Skeletal muscle satellite cell (primary cell): ENCODE measurements around the gene BCAS3.
"Not testable (repeated sequence)": the region's sequence is repeated elsewhere in the genome, so short reads cannot be mapped to it uniquely, and the experiment has no call there.

Experiments used
- H3K27me3 ChIP-seq: 2 replicates; pipeline ENCODE4 v1.7.0; 2013; ENCODE audit warnings: low read length; ENCODE audit not compliant: control insufficient read depth, insufficient read depth
- H3K36me3 ChIP-seq: 2 replicates; pipeline ENCODE4 v1.7.0; 2013; ENCODE audit warnings: mild to moderate bottlenecking, control low read depth, low read length; ENCODE audit not compliant: insufficient read depth
- H3K4me1 ChIP-seq: 2 replicates; pipeline ENCODE4 v1.7.0; 2013; ENCODE audit warnings: low read length; ENCODE audit not compliant: control insufficient read depth, insufficient read depth
- H3K4me2 ChIP-seq: 2 replicates; pipeline ENCODE4 v1.7.0; 2013; ENCODE audit warnings: mild to moderate bottlenecking, low read length
- H3K4me3 ChIP-seq: 2 replicates; pipeline ENCODE4 v1.7.0; 2013; ENCODE audit warnings: low read length
- H3K9ac ChIP-seq: 2 replicates; pipeline ENCODE4 v1.7.0; 2013; ENCODE audit warnings: mild to moderate bottlenecking, low read depth, low read length, moderate library complexity
- H3K9me3 ChIP-seq: replicated peaks from 2 replicates; pipeline ENCODE4 v1.7.0; 2013; ENCODE audit warnings: mild to moderate bottlenecking, control low read depth, low read length

Gene BCAS3

GRCh38 chr17:61239327-61239726 lies 561.7 kb downstream of the BCAS3 start:
- no peaks in the 10 kb centered on the region for H3K36me3 ChIP-seq
- H3K9me3 ChIP-seq, result no peaks in the 10 kb centered on the region
- no peak overlapping the region for H3K9ac ChIP-seq
- no peaks in the 10 kb centered on the region for H3K27me3 ChIP-seq
- H3K4me2 ChIP-seq, result no peak overlapping the region
- H3K4me3 ChIP-seq, result no peak overlapping the region
- H3K4me1 ChIP-seq, result peaks cover 11% of the 10 kb centered on the region

- H3K4me2 ChIP-seq, result no peak overlapping the region
- no peaks in the 10 kb centered on the region for H3K27me3 ChIP-seq
- H3K4me3 ChIP-seq, result no peak overlapping the region
- H3K9ac ChIP-seq, result no peak overlapping the region
- no peaks in the 10 kb centered on the region for H3K9me3 ChIP-seq
- H3K4me1 ChIP-seq, result peaks cover 11% of the 10 kb centered on the region
- no peaks in the 10 kb centered on the region for H3K36me3 ChIP-seq
These were observed 562.3 kb downstream of the BCAS3 start for GRCh38 chr17:61239953-61240352.

GRCh38 chr17:61240851-61241468 lies 563.3 kb downstream of the BCAS3 start:
- H3K4me2 ChIP-seq, result no peak overlapping the region
- no peak overlapping the region for H3K4me3 ChIP-seq
- no peak overlapping the region for H3K9ac ChIP-seq
- H3K9me3 ChIP-seq, result no peaks in the 10 kb centered on the region
- H3K36me3 ChIP-seq, result no peaks in the 10 kb centered on the region
- no peaks in the 10 kb centered on the region for H3K27me3 ChIP-seq
- peaks cover 2% of the 10 kb centered on the region for H3K4me1 ChIP-seq

- H3K9me3 ChIP-seq, H3K27me3 ChIP-seq, H3K4me3 ChIP-seq, H3K9ac ChIP-seq, H3K4me2 ChIP-seq, H3K36me3 ChIP-seq: not testable (repeated sequence)
- H3K4me1 ChIP-seq, result peaks cover 16% of the 10 kb centered on the region
These were observed 567.3 kb downstream of the BCAS3 start for GRCh38 chr17:61244988-61245387.

- peaks cover 23% of the 10 kb centered on the region for H3K4me1 ChIP-seq
- no peak overlapping the region for H3K9ac ChIP-seq
- H3K9me3 ChIP-seq, result no peaks in the 10 kb centered on the region
- H3K27me3 ChIP-seq, result no peaks in the 10 kb centered on the region
- H3K4me3 ChIP-seq, result no peak overlapping the region
- no peaks in the 10 kb centered on the region for H3K36me3 ChIP-seq
- H3K4me2 ChIP-seq, result no peak overlapping the region
These were observed 568.1 kb downstream of the BCAS3 start for GRCh38 chr17:61245706-61246135.

GRCh38 chr17:61247439-61247838 lies 569.8 kb downstream of the BCAS3 start:
- no peaks in the 10 kb centered on the region for H3K27me3 ChIP-seq

GRCh38 chr17:61248399-61248798 lies 570.7 kb downstream of the BCAS3 start:
- Histone ChIP-seq H3K9ac (no peak overlapping the region), H3K4me1 (peaks cover 45% of the 10 kb centered on the region), H3K36me3 (no peaks in the 10 kb centered on the region), H3K27me3 (no peaks in the 10 kb centered on the region), H3K9me3 (no peaks in the 10 kb centered on the region), H3K4me2 (no peak overlapping the region), H3K4me3 (no peak overlapping the region)

More at GRCh38 chr17:61247439-61247838, 569.8 kb downstream of the BCAS3 start:
- Histone ChIP-seq H3K9ac (no peak overlapping the region), H3K4me2 (no peak overlapping the region), H3K9me3 (no peaks in the 10 kb centered on the region), H3K4me1 (peaks cover 40% of the 10 kb centered on the region), H3K4me3 (no peak overlapping the region), H3K36me3 (no peaks in the 10 kb centered on the region)

- Histone ChIP-seq H3K9me3 (no peaks in the 10 kb centered on the region), H3K4me3 (no peak overlapping the region), H3K36me3 (no peaks in the 10 kb centered on the region), H3K4me1 (peaks cover 45% of the 10 kb centered on the region), H3K4me2 (peak overlapping the region; percentile 21), H3K27me3 (no peaks in the 10 kb centered on the region), H3K9ac (peak overlapping the region; percentile 37)
These were observed 572.1 kb downstream of the BCAS3 start for GRCh38 chr17:61249649-61250299.

GRCh38 chr17:61250335-61250890 lies 572.8 kb downstream of the BCAS3 start:
- H3K4me3 ChIP-seq, result peak overlapping the region; percentile 45
- H3K4me1 ChIP-seq, result peaks cover 45% of the 10 kb centered on the region
- H3K9ac ChIP-seq, result peak overlapping the region; percentile 37

GRCh38 chr17:61251939-61252865 lies 574.6 kb downstream of the BCAS3 start:
- Histone ChIP-seq H3K36me3 (no peaks in the 10 kb centered on the region), H3K4me2 (peak overlapping the region; percentile 30), H3K27me3 (no peaks in the 10 kb centered on the region), H3K4me1 (peaks cover 45% of the 10 kb centered on the region), H3K9ac (peak overlapping the region; percentile 63), H3K4me3 (no peak overlapping the region), H3K9me3 (no peaks in the 10 kb centered on the region)

More at GRCh38 chr17:61250335-61250890, 572.8 kb downstream of the BCAS3 start:
- Histone ChIP-seq H3K36me3 (no peaks in the 10 kb centered on the region), H3K4me2 (peak overlapping the region; percentile 21), H3K27me3 (no peaks in the 10 kb centered on the region), H3K9me3 (no peaks in the 10 kb centered on the region)

- H3K9me3 ChIP-seq, result no peaks in the 10 kb centered on the region
- no peak overlapping the region for H3K9ac ChIP-seq
- H3K36me3 ChIP-seq, result no peaks in the 10 kb centered on the region
- H3K27me3 ChIP-seq, result no peaks in the 10 kb centered on the region
- no peak overlapping the region for H3K4me2 ChIP-seq
- H3K4me3 ChIP-seq, result no peak overlapping the region
- peaks cover 38% of the 10 kb centered on the region for H3K4me1 ChIP-seq
These were observed 575.7 kb downstream of the BCAS3 start for GRCh38 chr17:61253362-61253761.
